Esophagus muscularis mucosa (tissue), 4 donors: Measurements from ENCODE around the gene LTBP3. TPM values are rescaled to one million over a fixed set of nuclear protein-coding genes. Genes with fewer than 3 reads are reported as not detected.

Source experiments
- DNase-seq: peaks from one replicate; pipeline ENCODE4 v3.0.0-alpha.2; 2017; ENCODE audit errors: extremely low spot score
- H3K27ac ChIP-seq, 4 donors: fragments of 200-600 bp; sonication (generic); replicated peaks in 1 of 4; 1 replicate in 3 of 4; 2 replicates in 1 of 4; pipeline ENCODE4 v1.5.1; 2016 to 2019; ENCODE audit warnings: mild to moderate bottlenecking in 1 of 4
- H3K27me3 ChIP-seq, 4 donors: fragments of 200-600 bp; sonication (generic); one replicate each; pipeline versions ENCODE4 v1.5.1 to v1.6.0; 2016 to 2019
- H3K36me3 ChIP-seq, 4 donors: fragments of 200-600 bp; sonication (generic); one replicate each; pipeline ENCODE4 v1.5.1; 2016 to 2019
- H3K4me1 ChIP-seq, 4 donors: fragments of 200-600 bp; sonication (generic); one replicate each; pipeline ENCODE4 v1.5.1; 2016 to 2019
- H3K4me3 ChIP-seq, 4 donors: fragments of 200-600 bp; sonication (generic); 1 replicate in 2 of 4; 2 replicates in 2 of 4; pipeline ENCODE4 v1.5.1; 2016 to 2019; ENCODE audit warnings: mild to moderate bottlenecking in 4 of 4, moderate library complexity in 1 of 4
- H3K9me3 ChIP-seq, 4 donors: fragments of 200-600 bp; sonication (generic); 1 replicate in 3 of 4; 2 replicates in 1 of 4; pipeline ENCODE4 v1.5.1; 2016 to 2019
- EP300 ChIP-seq: sonication (generic); formaldehyde crosslinking; IDR thresholded peaks from one replicate; pipeline ENCODE4 v1.6.1; 2017; ENCODE audit warnings: antibody characterized with exemption
- POLR2A ChIP-seq: fragments of 450-650 bp; IDR thresholded peaks from one replicate; pipeline ENCODE4 v1.6.1; 2017; ENCODE audit warnings: antibody characterized with exemption, moderate library complexity, mild to moderate bottlenecking, low read depth
- POLR2AphosphoS5 ChIP-seq, 2 donors: sonication (generic); formaldehyde crosslinking; IDR thresholded peaks; one replicate each; pipeline ENCODE4 v1.6.1; 2017; ENCODE audit warnings: antibody characterized with exemption in 2 of 2
- WGBS: methylation state at CpG from one replicate; pipeline ENCODE4 v1.1.5; 2018; 5-methylcytosine and 5-hydroxymethylcytosine counted together
- intact Hi-C: fragments of 100-400 bp; cut with DNase I; formaldehyde crosslinking; loops from one replicate; pipeline ENCODE4 v1.15.1; 2023
- total RNA-seq, 4 donors: library from RNA; depleted of rRNA; stranded (reverse); fragments of >200 nt; gene quantifications; one replicate each; pipeline versions ENCODE4 v1.1.0 to v1.2.1, GENCODE V29; 2016
- TF ChIP-seq, protein P1 (sequence below), 3 experiments: fragments of 200-600 bp in 2 of 3; fragments of 450-650 bp in 1 of 3; sonication (generic) in 2 of 3; IDR thresholded peaks; one replicate each; pipeline ENCODE4 v1.5.1; 2017 to 2019; ENCODE audit warnings: antibody characterized with exemption in 3 of 3, mild to moderate bottlenecking in 2 of 3, moderate library complexity in 1 of 3

The LTBP3 gene
- total RNA-seq, 4 donors from 2014 or later: 107 to 208 (median 137) TPM

DNA sequence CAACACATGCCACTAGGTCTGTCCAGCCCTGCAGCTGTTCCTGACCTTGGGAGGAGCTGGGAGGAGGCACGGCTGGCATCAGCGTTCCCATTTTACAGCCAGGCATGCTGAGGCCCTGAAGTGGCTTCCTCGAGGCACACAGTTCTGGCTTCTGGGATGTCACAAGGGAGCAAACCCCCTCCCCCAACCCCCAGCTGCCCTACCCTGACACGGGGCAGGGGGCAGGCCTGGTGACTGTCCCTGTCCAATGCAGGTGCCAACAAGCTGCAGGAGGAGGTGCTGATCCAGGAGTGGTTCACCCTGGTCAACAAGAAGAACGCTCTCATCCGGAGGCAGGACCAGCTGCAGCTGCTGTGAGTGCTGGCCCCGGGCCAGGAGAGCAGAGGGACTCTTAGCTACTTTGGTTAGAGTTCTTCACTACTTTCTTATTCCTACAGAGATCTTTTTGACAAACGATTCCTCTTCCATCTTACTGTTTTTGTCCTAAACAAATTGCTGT is 32.1 kb upstream of the LTBP3 start:
- DNase-seq: no peak
- no peaks in the 10 kb centered on the region for H3K9me3 ChIP-seq
- no peak overlapping the region for H3K4me3 ChIP-seq
- TF ChIP-seq POLR2AphosphoS5 (IDR thresholded peaks at IDR 0.05) (peak in 1 of 2 donors; percentile 45), EP300 (no peak)
- peak overlapping the region in 3 of 4 donors; percentile 79 to 96 (median 79) for H3K27ac ChIP-seq
- H3K4me1 ChIP-seq: peaks cover 58 to 94% (median 83%) of the 10 kb centered on the region in 4 donors
- 29% methylated on average over 4 of the region's 8 CpGs for WGBS
- no peaks in the 10 kb centered on the region for H3K27me3 ChIP-seq
- H3K36me3 ChIP-seq: peaks cover 32 to 64% (median 57%) of the 10 kb centered on the region in 4 donors
- intact Hi-C loops: loop anchor here (5.0 kb wide), 1 partner anchor 48 kb away; no protein-coding TSS in a partner anchor

DNA sequence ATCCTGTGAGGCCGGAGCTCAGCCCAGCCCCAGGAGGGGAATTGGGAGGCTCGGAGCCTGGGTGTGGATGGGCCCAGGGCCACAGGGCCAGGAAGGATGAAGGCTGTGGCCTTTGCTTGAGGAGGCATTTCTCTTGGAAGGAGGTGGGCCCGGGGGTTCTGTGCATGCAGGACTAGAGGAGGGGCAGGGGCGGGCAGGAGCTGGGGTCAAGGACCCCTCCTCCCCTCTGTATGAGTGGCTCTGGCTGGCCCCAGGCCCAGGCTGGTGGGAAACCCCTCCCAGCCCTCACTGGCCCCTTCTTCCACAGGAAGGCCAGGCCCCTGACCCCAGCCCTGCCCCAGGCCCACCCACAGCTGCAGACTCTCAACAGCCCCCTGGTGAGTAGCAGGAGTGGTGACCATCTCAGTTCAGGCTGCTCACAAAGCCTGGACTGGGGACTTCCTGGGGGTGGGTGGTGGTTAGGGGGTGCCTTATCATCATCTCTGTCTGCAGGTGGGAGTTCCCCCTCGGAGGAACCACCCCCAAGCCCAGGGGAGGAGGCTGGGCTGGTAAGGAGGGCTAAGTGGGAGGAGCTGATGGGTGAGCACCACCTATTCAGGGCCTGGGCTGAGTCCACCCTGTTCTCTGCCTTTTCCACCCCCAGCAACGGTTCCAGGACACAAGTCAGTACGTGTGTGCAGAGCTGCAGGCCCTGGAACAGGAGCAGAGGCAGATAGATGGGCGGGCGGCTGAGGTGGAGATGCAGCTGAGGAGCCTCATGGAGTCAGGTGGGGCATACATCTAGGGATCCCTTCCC is 31.5 kb upstream of the LTBP3 start:
- Histone ChIP-seq H3K27ac (peak overlapping the region; percentile 79 to 96 (median 82)), H3K4me1 (peaks cover 57 to 94% (median 82%) of the 10 kb centered on the region in 4 donors), H3K4me3 (no peak overlapping the region), H3K27me3 (no peaks in the 10 kb centered on the region), H3K36me3 (peaks cover 37 to 70% (median 62%) of the 10 kb centered on the region in 4 donors), H3K9me3 (no peaks in the 10 kb centered on the region)
- intact Hi-C loops: loop anchor here (5.0 kb wide), 1 partner anchor 47 kb away; no protein-coding TSS in a partner anchor
- 58% methylated on average over 7 of the region's 9 CpGs for WGBS
- no peak for DNase-seq
- TF ChIP-seq EP300 (no peak), POLR2A (no peak)
- TF ChIP-seq, protein P1, sequence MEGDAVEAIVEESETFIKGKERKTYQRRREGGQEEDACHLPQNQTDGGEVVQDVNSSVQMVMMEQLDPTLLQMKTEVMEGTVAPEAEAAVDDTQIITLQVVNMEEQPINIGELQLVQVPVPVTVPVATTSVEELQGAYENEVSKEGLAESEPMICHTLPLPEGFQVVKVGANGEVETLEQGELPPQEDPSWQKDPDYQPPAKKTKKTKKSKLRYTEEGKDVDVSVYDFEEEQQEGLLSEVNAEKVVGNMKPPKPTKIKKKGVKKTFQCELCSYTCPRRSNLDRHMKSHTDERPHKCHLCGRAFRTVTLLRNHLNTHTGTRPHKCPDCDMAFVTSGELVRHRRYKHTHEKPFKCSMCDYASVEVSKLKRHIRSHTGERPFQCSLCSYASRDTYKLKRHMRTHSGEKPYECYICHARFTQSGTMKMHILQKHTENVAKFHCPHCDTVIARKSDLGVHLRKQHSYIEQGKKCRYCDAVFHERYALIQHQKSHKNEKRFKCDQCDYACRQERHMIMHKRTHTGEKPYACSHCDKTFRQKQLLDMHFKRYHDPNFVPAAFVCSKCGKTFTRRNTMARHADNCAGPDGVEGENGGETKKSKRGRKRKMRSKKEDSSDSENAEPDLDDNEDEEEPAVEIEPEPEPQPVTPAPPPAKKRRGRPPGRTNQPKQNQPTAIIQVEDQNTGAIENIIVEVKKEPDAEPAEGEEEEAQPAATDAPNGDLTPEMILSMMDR (IDR thresholded peaks at IDR 0.05): no peak

DNA sequence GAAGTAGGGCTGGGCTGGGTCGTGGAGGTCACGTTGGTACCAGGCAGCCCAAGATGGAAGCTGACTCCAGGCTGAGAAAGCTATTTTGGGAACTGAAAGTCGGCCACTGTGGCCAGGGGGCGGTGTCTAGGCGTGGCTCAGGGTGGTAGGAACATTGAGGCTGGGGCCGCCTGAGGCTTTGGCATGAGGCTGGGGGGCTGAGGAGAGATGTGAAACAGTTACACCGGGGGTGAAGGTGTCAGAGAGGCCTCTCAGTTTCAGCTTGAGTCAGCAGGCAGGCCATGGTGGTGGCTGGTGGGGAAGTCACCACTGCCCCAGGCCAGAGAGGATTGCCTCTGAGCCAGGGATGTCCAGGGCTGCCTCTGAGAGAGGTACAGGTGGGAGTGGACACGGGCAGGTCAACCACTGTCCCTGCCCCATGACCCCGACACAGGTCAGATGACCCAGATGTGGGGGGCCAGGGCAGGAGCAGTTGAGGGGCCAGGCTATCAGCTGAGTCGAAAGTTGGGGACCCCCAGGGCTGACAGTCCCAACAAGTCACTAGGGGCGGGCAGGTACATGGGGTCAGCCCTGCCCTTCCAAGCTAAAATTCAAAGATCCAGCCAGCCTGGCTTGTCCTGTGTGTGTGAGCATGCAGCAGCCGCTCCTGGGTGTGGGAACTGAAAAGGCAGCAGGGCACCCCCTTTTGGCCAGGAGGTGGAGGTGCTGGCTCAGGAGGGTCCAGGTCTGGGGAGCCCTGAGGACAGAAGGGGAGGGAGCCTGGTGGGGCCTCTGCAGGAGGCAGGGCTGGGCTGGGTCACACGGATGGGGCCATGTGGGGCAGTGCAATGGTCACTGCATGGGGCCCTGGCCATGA is 30.3 kb upstream of the LTBP3 start:
- intact Hi-C loops: no loop called here
- H3K4me1 ChIP-seq: peaks cover 49 to 94% (median 85%) of the 10 kb centered on the region in 4 donors
- TF ChIP-seq POLR2AphosphoS5 (IDR thresholded peaks at IDR 0.05): no peak
- TF ChIP-seq, protein P1 (IDR thresholded peaks at IDR 0.05): peak; percentile 32 to 66 (median 60)
- 45% methylated on average over 12 of the region's 13 CpGs for WGBS
- H3K36me3 ChIP-seq: peaks cover 48 to 82% (median 71%) of the 10 kb centered on the region in 4 donors
- H3K27ac ChIP-seq: peak overlapping the region; percentile 79 to 96 (median 82)
- H3K9me3 ChIP-seq: no peaks in the 10 kb centered on the region
- H3K27me3 ChIP-seq: no peaks in the 10 kb centered on the region
- DNase-seq: no peak
- no peak overlapping the region for H3K4me3 ChIP-seq

DNA sequence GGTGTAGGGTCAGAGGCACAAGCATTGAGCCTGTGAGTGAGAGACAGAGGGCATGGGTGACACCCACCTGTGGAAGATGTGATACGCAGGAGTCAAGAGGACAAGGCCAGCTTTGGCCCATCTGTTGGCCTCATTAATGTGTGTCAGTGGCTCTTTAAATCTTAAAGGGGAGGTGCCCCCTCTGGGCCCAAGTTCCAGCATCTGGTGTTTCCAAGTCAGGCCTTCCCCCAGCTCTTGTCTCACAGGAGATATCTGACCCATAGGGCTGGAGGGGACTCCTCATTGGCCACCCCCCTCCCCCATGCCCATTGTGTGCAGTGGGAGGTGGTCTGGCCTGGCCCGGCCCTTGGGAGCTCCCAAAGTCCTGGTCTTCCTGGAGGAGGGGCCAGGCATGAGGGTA is 28.5 kb upstream of the LTBP3 start:
- DNase-seq: no peak
- 65% methylated on average over 2 of the region's 2 CpGs for WGBS
- Histone ChIP-seq H3K27me3 (no peaks in the 10 kb centered on the region), H3K4me1 (peaks cover 46 to 82% (median 73%) of the 10 kb centered on the region in 4 donors), H3K4me3 (peak overlapping the region; percentile 0 to 29 (median 10)), H3K27ac (peak overlapping the region; percentile 79 to 96 (median 82)), H3K36me3 (peaks cover 41 to 81% (median 68%) of the 10 kb centered on the region in 4 donors), H3K9me3 (no peaks in the 10 kb centered on the region)
- no peak for TF ChIP-seq EP300
- TF ChIP-seq, protein P1 (IDR thresholded peaks at IDR 0.05): no peak
- no peak for TF ChIP-seq POLR2A
- TF ChIP-seq POLR2AphosphoS5 (IDR thresholded peaks at IDR 0.05): no peak
- intact Hi-C loops: no loop called here
